HEK293 (cell line): Measurements from ENCODE around the gene ZFHX2.

Experiments used
- CTCF ChIA-PET: fragments of 350-600 bp; formaldehyde crosslinking; extraction: SDS; loops from one replicate; lab custom pipeline; 2021; ENCODE audit warnings: antibody characterized with exemption; lab: Yijun Ruan, JAX
- POLR2A ChIA-PET: fragments of 300-600 bp; formaldehyde crosslinking; extraction: SDS; loops from one replicate; lab custom pipeline; 2020; ENCODE audit warnings: antibody characterized with exemption, inconsistent platforms; lab: Yijun Ruan, JAX
- H3K27ac ChIP-seq: fragments of 200-500 bp; sonication (Bioruptor generic); 2 replicates; pipeline ENCODE4 v1.5.1; 2014; ENCODE audit warnings: low read depth, low read length, control low read depth, inconsistent platforms; ENCODE audit errors: extremely low read depth
- H3K36me3 ChIP-seq, 2 experiments: fragments of 200-500 bp in 1 of 2; sonication (Bioruptor generic) in 1 of 2; 1 replicate in 1 of 2; 2 replicates in 1 of 2; pipeline ENCODE4 v1.5.1; 2014 to 2017; ENCODE audit warnings: inconsistent platforms in 2 of 2, low read length in 2 of 2; ENCODE audit not compliant: control insufficient read depth in 2 of 2, insufficient read depth in 1 of 2
- H3K4me1 ChIP-seq: fragments of 200-500 bp; sonication (Bioruptor generic); 2 replicates; pipeline ENCODE4 v1.5.1; 2014; ENCODE audit warnings: mild to moderate bottlenecking, low read length, inconsistent platforms; ENCODE audit not compliant: control insufficient read depth, insufficient read depth
- H3K4me3 ChIP-seq: 2 replicates; pipeline ENCODE4 v1.5.1; 2011; ENCODE audit warnings: low read depth, mild to moderate bottlenecking, control low read depth, low read length, moderate library complexity
- H3K9me3 ChIP-seq: fragments of 200-500 bp; sonication (Bioruptor generic); 2 replicates; pipeline ENCODE4 v1.5.1; 2014; ENCODE audit warnings: low read depth, low read length, inconsistent platforms; ENCODE audit not compliant: control insufficient read depth, insufficient read depth
- GFI1B ChIP-seq: fragments of 450-650 bp; formaldehyde crosslinking; IDR thresholded peaks from 2 replicates; pipeline ENCODE4 v1.5.1; 2016; ENCODE audit warnings: missing biosample characterization, missing genetic modification characterization
- ZBTB48 ChIP-seq: fragments of 450-650 bp; formaldehyde crosslinking; IDR thresholded peaks from 2 replicates; pipeline ENCODE4 v1.5.1; 2016; ENCODE audit warnings: missing biosample characterization, missing genetic modification characterization
- ZEB2 ChIP-seq: fragments of 450-650 bp; formaldehyde crosslinking; IDR thresholded peaks from 2 replicates; pipeline ENCODE4 v1.5.1; 2016; ENCODE audit warnings: missing biosample characterization, missing genetic modification characterization
- ZNF112 ChIP-seq: fragments of 450-650 bp; formaldehyde crosslinking; IDR thresholded peaks from 2 replicates; pipeline ENCODE4 v1.5.0; 2017; ENCODE audit warnings: missing biosample characterization, missing genetic modification characterization
- ZNF202 ChIP-seq: fragments of 450-650 bp; formaldehyde crosslinking; IDR thresholded peaks from 2 replicates; pipeline ENCODE4 v1.5.1; 2016; ENCODE audit warnings: missing biosample characterization, missing genetic modification characterization, borderline replicate concordance
- ZNF350 ChIP-seq: fragments of 450-650 bp; formaldehyde crosslinking; IDR thresholded peaks from 2 replicates; pipeline ENCODE4 v1.5.0; 2017; ENCODE audit warnings: missing biosample characterization, mild to moderate bottlenecking, missing genetic modification characterization
- ZNF37A ChIP-seq: fragments of 450-650 bp; IDR thresholded peaks from 2 replicates; pipeline ENCODE4 v1.5.1; 2018; ENCODE audit warnings: missing biosample characterization, missing genetic modification characterization
- ZNF555 ChIP-seq: fragments of 450-650 bp; formaldehyde crosslinking; conservative IDR thresholded peaks from 2 replicates; pipeline ENCODE4 v1.5.1; 2017; ENCODE audit warnings: missing biosample characterization, mild to moderate bottlenecking, missing genetic modification characterization, inconsistent platforms
- ZNF560 ChIP-seq: fragments of 450-650 bp; formaldehyde crosslinking; IDR thresholded peaks from 2 replicates; pipeline ENCODE4 v1.5.1; 2017; ENCODE audit warnings: missing biosample characterization, missing genetic modification characterization, borderline replicate concordance
- ZNF670 ChIP-seq: fragments of 450-650 bp; formaldehyde crosslinking; IDR thresholded peaks from 2 replicates; pipeline ENCODE4 v1.5.1; 2016; ENCODE audit warnings: missing biosample characterization, missing genetic modification characterization, low read depth
- ZNF776 ChIP-seq: fragments of 450-650 bp; formaldehyde crosslinking; IDR thresholded peaks from 2 replicates; pipeline ENCODE4 v1.5.0; 2017; ENCODE audit warnings: missing biosample characterization, missing genetic modification characterization, borderline replicate concordance
- ZSCAN30 ChIP-seq: fragments of 450-650 bp; IDR thresholded peaks from 2 replicates; pipeline ENCODE4 v1.5.1; 2018; ENCODE audit warnings: missing biosample characterization, mild to moderate bottlenecking, missing genetic modification characterization, moderate library complexity
- TF ChIP-seq, protein P1 (sequence below): fragments of 450-650 bp; formaldehyde crosslinking; IDR thresholded peaks from 2 replicates; pipeline ENCODE4 v1.5.1; 2016; ENCODE audit warnings: missing biosample characterization, missing genetic modification characterization
- TF ChIP-seq, protein P2 (sequence below): fragments of 450-650 bp; formaldehyde crosslinking; IDR thresholded peaks from 2 replicates; pipeline ENCODE4 v1.5.0; 2017; ENCODE audit warnings: missing biosample characterization, missing genetic modification characterization, borderline replicate concordance
- TF ChIP-seq, protein P3 (sequence below): fragments of 450-650 bp; formaldehyde crosslinking; IDR thresholded peaks from 2 replicates; pipeline ENCODE4 v1.5.1; 2017; ENCODE audit warnings: missing biosample characterization, missing genetic modification characterization

ZFHX2 gene

DNA sequence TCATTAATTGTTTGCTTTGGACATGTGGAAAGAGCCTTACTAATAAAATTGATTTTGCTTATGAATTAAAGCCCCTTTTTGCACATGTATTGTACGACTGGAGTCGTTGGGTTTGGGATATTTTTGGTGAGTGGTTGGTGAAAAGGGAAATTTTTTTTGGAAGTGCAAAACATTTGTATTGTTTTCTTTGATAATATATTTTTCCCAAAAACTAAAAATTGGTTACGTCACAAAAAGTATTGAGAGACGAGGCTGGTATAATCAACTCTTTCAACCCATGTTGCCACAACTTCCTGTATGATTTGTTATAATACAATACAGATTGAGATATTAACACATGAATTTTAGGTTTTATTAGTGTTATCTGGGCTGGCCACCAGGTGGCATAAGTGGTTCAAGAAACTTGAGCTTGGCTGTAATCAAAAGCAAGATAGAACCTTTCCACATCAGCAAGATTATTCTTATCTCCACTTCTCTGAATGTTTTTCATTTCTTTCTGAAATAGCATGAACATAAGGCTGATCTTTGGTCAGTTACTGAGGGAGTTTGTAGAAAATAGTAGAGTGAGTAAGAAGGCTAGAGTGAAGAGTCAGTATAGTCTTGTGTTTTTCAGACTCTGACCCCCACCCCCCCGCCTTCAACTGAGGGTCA lies 73.3 kb downstream of the ZFHX2 start (continued):
- TF ChIP-seq ZNF670 (tag by site-specific recombination): no peak
- no peak for TF ChIP-seq ZNF555
- no peak for TF ChIP-seq ZSCAN30 (tag by site-specific recombination)

DNA sequence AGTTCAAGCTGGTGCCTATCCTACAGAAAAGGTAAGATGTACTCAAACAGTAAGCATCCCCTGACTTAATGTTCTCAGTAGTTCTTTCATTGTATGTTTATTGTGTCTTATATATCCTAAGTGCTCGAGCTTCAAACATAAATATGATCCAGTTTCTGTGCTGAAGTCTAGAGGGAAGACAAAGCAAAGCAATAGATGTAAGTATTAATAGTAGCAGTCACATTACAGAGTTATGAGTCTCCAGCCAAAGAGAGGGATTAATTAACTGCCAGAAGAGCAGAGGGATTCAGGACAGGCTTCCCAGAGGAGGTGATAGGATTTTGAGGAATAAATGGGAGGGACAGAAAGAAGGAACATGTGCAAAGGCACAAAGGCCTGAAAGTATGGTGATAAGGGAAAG lies 80.6 kb downstream of the ZFHX2 start:
- CTCF ChIA-PET: interaction anchor here (0.9 to 1.1 kb wide), 2 partner anchors 68 to 89 kb away, joined by 3 to 5 read pairs; no protein-coding TSS in a partner anchor
- H3K4me3 ChIP-seq: no peak overlapping the region
- TF ChIP-seq GFI1B (no peak), ZNF37A (tag by site-specific recombination) (no peak), ZNF202 (tag by site-specific recombination) (no peak), ZBTB48 (no peak), ZNF350 (tag by site-specific recombination) (no peak), ZNF560 (no peak), ZEB2 (tag by site-specific recombination) (no peak), ZNF112 (tag by site-specific recombination) (no peak), ZSCAN30 (tag by site-specific recombination) (no peak), ZNF776 (tag by site-specific recombination) (no peak)
- TF ChIP-seq, protein P1, sequence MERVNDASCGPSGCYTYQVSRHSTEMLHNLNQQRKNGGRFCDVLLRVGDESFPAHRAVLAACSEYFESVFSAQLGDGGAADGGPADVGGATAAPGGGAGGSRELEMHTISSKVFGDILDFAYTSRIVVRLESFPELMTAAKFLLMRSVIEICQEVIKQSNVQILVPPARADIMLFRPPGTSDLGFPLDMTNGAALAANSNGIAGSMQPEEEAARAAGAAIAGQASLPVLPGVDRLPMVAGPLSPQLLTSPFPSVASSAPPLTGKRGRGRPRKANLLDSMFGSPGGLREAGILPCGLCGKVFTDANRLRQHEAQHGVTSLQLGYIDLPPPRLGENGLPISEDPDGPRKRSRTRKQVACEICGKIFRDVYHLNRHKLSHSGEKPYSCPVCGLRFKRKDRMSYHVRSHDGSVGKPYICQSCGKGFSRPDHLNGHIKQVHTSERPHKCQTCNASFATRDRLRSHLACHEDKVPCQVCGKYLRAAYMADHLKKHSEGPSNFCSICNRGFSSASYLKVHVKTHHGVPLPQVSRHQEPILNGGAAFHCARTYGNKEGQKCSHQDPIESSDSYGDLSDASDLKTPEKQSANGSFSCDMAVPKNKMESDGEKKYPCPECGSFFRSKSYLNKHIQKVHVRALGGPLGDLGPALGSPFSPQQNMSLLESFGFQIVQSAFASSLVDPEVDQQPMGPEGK (tag by site-specific recombination): no peak
- TF ChIP-seq, protein P2, sequence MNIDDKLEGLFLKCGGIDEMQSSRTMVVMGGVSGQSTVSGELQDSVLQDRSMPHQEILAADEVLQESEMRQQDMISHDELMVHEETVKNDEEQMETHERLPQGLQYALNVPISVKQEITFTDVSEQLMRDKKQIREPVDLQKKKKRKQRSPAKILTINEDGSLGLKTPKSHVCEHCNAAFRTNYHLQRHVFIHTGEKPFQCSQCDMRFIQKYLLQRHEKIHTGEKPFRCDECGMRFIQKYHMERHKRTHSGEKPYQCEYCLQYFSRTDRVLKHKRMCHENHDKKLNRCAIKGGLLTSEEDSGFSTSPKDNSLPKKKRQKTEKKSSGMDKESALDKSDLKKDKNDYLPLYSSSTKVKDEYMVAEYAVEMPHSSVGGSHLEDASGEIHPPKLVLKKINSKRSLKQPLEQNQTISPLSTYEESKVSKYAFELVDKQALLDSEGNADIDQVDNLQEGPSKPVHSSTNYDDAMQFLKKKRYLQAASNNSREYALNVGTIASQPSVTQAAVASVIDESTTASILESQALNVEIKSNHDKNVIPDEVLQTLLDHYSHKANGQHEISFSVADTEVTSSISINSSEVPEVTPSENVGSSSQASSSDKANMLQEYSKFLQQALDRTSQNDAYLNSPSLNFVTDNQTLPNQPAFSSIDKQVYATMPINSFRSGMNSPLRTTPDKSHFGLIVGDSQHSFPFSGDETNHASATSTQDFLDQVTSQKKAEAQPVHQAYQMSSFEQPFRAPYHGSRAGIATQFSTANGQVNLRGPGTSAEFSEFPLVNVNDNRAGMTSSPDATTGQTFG (tag by site-specific recombination): no peak
- TF ChIP-seq, protein P3, sequence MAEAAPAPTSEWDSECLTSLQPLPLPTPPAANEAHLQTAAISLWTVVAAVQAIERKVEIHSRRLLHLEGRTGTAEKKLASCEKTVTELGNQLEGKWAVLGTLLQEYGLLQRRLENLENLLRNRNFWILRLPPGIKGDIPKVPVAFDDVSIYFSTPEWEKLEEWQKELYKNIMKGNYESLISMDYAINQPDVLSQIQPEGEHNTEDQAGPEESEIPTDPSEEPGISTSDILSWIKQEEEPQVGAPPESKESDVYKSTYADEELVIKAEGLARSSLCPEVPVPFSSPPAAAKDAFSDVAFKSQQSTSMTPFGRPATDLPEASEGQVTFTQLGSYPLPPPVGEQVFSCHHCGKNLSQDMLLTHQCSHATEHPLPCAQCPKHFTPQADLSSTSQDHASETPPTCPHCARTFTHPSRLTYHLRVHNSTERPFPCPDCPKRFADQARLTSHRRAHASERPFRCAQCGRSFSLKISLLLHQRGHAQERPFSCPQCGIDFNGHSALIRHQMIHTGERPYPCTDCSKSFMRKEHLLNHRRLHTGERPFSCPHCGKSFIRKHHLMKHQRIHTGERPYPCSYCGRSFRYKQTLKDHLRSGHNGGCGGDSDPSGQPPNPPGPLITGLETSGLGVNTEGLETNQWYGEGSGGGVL (tag by site-specific recombination): no peak
- TF ChIP-seq, all 188 proteins: peak for 0
- POLR2A ChIA-PET: interaction anchor here (0.7 kb wide), 1 partner anchor 810 kb away, joined by 3 read pairs; no protein-coding TSS in a partner anchor
- peaks cover 4% of the 10 kb centered on the region; the same call in 1 of the 2 replicates for H3K4me1 ChIP-seq
- H3K36me3 ChIP-seq: peaks cover 47 to 54% of the 10 kb centered on the region in 2 experiments
- H3K27ac ChIP-seq: no peak overlapping the region
- H3K9me3 ChIP-seq: no peaks in the 10 kb centered on the region
